Smooth muscle cell (in vitro differentiated cells): ENCODE results near the gene TANGO2. TPM values are rescaled to one million over a fixed set of nuclear protein-coding genes. Genes with fewer than 3 reads are reported as not detected.

ENCODE experiments used
- DNase-seq: peaks from one replicate; lab custom pipeline; 2025; ENCODE audit not compliant: unreplicated experiment; lab: John Stamatoyannopoulos, UW
- H2AFZ ChIP-seq: fragments of 200-600 bp; sonication (generic); 2 replicates; pipeline ENCODE4 v1.6.0; 2016; ENCODE audit warnings: antibody characterized with exemption, low read depth, mild to moderate bottlenecking
- H3F3A ChIP-seq: fragments of 200-600 bp; sonication (generic); 2 replicates; pipeline ENCODE4 v1.6.0; 2017; ENCODE audit warnings: antibody characterized with exemption, low read depth
- H3K27ac ChIP-seq: fragments of 200-600 bp; sonication (generic); 2 replicates; pipeline ENCODE4 v1.5.1; 2016; ENCODE audit warnings: low read depth, mild to moderate bottlenecking
- H3K27me3 ChIP-seq: fragments of 200-600 bp; sonication (generic); 2 replicates; pipeline ENCODE4 v1.6.1; 2016; ENCODE audit warnings: low read depth, mild to moderate bottlenecking
- H3K36me3 ChIP-seq: fragments of 200-600 bp; sonication (generic); 2 replicates; pipeline ENCODE4 v1.5.1; 2016; ENCODE audit warnings: low read depth
- H3K4me1 ChIP-seq: fragments of 200-600 bp; sonication (generic); 2 replicates; pipeline ENCODE4 v1.5.1; 2016; ENCODE audit warnings: low read depth
- H3K4me2 ChIP-seq: fragments of 200-600 bp; sonication (generic); 2 replicates; pipeline ENCODE4 v1.6.0; 2016; ENCODE audit warnings: mild to moderate bottlenecking
- H3K4me3 ChIP-seq: fragments of 200-600 bp; sonication (generic); 2 replicates; pipeline ENCODE4 v1.5.1; 2016; ENCODE audit warnings: mild to moderate bottlenecking
- H3K79me2 ChIP-seq: fragments of 200-600 bp; sonication (generic); 2 replicates; pipeline ENCODE4 v1.6.0; 2016; ENCODE audit warnings: low read depth, mild to moderate bottlenecking
- H3K9ac ChIP-seq: fragments of 200-600 bp; sonication (generic); 2 replicates; pipeline ENCODE4 v1.6.0; 2016; ENCODE audit warnings: low read depth
- H3K9me3 ChIP-seq: fragments of 200-600 bp; sonication (generic); replicated peaks from 2 replicates; pipeline ENCODE4 v1.5.1; 2016; ENCODE audit warnings: low read depth
- H4K20me1 ChIP-seq: fragments of 200-600 bp; sonication (generic); 2 replicates; pipeline ENCODE4 v1.6.0; 2016; ENCODE audit warnings: low read depth
- WGBS: methylation state at CpG from one replicate; pipeline ENCODE4 v1.1.7; 2016; ENCODE audit warnings: low lambda C conversion rate; 5-methylcytosine and 5-hydroxymethylcytosine counted together
- polyA plus RNA-seq: library from polyadenylated mRNA; unstranded; fragments of >200 nt; fragmentation: Nextera tagmentation; extraction: Ambion mirVana; gene quantifications from 2 replicates; pipeline ENCODE4 v1.2.1, GENCODE V29; 2016
- total RNA-seq: library from RNA; depleted of rRNA; stranded (reverse); fragments of >200 nt; gene quantifications from 2 replicates; pipeline ENCODE4 v1.2.3, GENCODE V29; 2014
- TF ChIP-seq, protein P1 (sequence below): fragments of 200-600 bp; sonication (generic); IDR thresholded peaks from 2 replicates; pipeline ENCODE4 v1.5.1; 2017; ENCODE audit warnings: borderline replicate concordance, mild to moderate bottlenecking, antibody characterized with exemption; ENCODE audit not compliant: insufficient read depth, poor library complexity, severe bottlenecking

Gene TANGO2
- total and polyA plus RNA-seq, 2 experiments from 2014 or later, result 10.8 to 14.7 TPM

DNA sequence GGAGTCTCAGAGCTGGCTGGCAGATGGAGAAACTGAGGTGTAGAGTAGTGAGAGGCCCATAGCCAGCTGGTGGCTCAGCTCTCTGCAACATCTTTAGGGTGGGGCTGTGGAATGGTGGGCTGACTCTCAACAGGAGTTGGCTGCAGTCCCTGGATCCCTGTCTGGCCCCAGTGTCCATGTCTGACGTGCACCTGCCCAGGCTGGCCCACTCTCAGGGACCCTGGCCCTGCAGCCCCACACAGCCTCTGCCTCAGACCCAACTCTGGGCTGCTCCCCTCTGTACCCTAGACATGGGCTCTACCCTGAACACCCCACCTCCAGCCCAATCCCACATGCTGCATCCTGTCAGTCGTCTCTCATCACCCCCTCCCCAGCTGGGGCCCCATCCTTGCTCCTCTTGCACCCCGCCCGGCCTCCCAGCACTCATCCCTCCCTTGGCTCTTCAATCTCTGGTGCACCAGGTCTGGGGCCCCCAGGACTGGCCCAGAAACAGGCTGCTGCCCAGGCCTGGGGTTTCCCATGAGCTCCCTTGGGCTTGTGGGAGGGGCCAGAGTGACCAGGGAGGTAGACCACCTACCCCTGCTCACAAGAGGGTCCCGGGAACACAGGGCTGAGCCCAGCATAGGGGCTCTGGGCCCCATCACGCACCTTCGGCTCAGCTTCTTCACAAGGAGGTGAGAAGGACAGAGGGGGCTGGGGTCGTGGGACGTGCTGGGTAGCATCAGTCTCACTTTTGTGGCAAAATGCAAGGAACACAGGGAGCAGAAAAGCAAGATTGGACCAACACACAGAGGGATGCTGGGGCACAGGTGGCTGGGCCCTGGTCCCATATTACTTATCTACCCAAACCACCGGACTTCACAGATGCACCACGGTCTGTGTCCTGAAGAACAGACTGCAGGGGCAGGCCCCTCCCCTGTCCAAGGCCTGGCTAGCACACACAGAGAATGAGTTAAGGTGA, 35.8 kb upstream of the TANGO2 start:
- H3K36me3 ChIP-seq, result no peaks in the 10 kb centered on the region
- H3K9ac ChIP-seq, result peak overlapping the region; percentile 44
- peaks cover 7% of the 10 kb centered on the region for H3K4me1 ChIP-seq
- no peak overlapping the region for H2AFZ ChIP-seq
- no peaks in the 10 kb centered on the region for H4K20me1 ChIP-seq
- TF ChIP-seq, protein P1, sequence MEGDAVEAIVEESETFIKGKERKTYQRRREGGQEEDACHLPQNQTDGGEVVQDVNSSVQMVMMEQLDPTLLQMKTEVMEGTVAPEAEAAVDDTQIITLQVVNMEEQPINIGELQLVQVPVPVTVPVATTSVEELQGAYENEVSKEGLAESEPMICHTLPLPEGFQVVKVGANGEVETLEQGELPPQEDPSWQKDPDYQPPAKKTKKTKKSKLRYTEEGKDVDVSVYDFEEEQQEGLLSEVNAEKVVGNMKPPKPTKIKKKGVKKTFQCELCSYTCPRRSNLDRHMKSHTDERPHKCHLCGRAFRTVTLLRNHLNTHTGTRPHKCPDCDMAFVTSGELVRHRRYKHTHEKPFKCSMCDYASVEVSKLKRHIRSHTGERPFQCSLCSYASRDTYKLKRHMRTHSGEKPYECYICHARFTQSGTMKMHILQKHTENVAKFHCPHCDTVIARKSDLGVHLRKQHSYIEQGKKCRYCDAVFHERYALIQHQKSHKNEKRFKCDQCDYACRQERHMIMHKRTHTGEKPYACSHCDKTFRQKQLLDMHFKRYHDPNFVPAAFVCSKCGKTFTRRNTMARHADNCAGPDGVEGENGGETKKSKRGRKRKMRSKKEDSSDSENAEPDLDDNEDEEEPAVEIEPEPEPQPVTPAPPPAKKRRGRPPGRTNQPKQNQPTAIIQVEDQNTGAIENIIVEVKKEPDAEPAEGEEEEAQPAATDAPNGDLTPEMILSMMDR, result no peak
- H3F3A ChIP-seq, result no peaks in the 10 kb centered on the region
- no peaks in the 10 kb centered on the region for H3K79me2 ChIP-seq
- H3K4me2 ChIP-seq, result no peak overlapping the region
- H3K27ac ChIP-seq, result no peak overlapping the region
- H3K4me3 ChIP-seq, result no peak overlapping the region
- WGBS, result 98% methylated on average over 11 of the region's 11 CpGs
- DNase-seq, result no peak
- peaks cover 11% of the 10 kb centered on the region for H3K27me3 ChIP-seq
- H3K9me3 ChIP-seq, result no peaks in the 10 kb centered on the region

DNA sequence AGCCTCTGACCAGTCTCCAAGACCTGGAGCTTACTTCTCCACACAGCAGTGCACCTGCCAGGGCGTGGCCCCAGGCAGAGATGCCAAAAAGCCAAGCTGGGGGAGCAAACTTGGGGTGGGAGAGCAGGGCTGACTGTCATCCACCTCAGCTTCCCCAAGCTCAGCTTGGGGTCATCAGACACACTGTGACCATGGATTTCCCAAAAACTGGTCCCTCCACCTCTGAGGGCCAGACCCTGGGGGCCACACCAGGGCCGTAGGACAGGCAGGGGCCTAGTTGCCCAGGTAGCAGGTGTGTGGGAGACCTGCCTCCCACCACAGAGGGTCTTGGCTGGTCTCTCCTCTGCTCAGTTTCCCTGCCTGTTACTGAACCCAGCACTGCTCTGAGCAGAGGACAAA, 34.9 kb upstream of the TANGO2 start:
- Histone ChIP-seq H2AFZ (no peak overlapping the region), H3K4me3 (peak overlapping the region; percentile 86), H3K36me3 (no peaks in the 10 kb centered on the region), H3K79me2 (no peaks in the 10 kb centered on the region), H3K27ac (no peak overlapping the region), H4K20me1 (no peaks in the 10 kb centered on the region), H3K4me2 (peak overlapping the region; percentile 99), H3K4me1 (peaks cover 7% of the 10 kb centered on the region), H3F3A (no peaks in the 10 kb centered on the region), H3K9me3 (no peaks in the 10 kb centered on the region), H3K27me3 (peaks cover 11% of the 10 kb centered on the region), H3K9ac (no peak overlapping the region)
- WGBS, result 83% methylated on average over 2 of the region's 2 CpGs
- DNase-seq, result no peak
- TF ChIP-seq, protein P1, result no peak

DNA sequence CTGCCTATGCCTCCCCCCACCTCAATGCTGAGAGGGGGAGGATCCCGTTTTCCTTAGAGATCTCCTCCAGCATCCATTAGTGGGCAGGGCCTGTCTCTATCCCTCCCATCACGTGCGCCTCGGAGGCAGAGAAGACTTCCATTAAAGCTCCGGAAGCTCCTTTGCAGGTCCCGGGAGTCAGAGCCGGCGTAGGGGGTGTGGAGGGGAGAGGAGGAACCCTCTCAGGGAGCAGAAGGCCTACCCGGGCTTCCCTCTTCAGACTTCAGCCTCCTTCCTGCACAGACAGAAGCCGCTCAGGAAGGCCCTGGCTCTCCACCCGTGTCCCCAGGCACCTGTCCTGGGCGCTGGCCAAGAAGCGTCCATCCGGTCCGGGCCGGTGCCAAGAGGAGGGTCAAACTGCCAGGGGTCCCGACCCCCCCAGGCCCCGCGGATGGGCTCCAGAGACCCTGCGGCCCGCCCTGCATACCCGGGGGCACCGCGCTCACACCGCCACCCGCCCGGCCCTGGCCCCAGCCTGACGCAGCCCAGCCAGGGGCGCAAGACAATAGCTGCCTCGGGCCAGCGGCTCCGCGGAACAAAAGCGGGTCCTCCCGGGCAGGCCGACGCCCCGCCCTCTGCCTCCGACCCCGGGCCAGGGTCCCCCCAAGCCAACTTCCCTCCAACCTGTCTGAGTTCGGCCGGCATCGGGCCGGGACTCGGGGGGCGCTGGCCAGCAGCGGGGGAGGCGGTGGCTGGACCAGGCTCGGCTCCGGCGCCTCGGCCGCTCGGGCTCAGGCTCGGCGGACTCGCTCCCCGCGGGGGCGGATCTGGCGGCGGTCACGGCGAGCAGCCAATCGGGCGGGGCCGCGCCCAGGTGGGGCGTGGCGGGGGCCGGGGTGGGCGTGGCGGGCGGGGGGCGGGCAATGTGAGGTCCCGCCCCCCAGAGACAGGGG, 34.2 kb upstream of the TANGO2 start:
- Histone ChIP-seq H3K27me3 (peaks cover 11% of the 10 kb centered on the region), H3K79me2 (no peaks in the 10 kb centered on the region), H3F3A (no peaks in the 10 kb centered on the region), H4K20me1 (no peaks in the 10 kb centered on the region), H3K4me2 (peak overlapping the region; percentile 99), H3K4me3 (peak overlapping the region; percentile 86), H3K36me3 (no peaks in the 10 kb centered on the region), H3K9me3 (no peaks in the 10 kb centered on the region), H3K4me1 (peaks cover 7% of the 10 kb centered on the region), H3K9ac (peak overlapping the region; percentile 85), H3K27ac (no peak overlapping the region), H2AFZ (peak overlapping the region; percentile 94)
- WGBS, result 2% methylated on average over 55 of the region's 76 CpGs
- TF ChIP-seq, protein P1, result no peak
- DNase-seq, result peak; percentile 30
